ENCODE measurements around the gene VPS29. TPM values are rescaled to one million over a fixed set of nuclear protein-coding genes. Genes with fewer than 3 reads are reported as not detected.

Gene VPS29
- total and polyA plus RNA-seq, 9 of the 15 experiments (the other 6 are each of a cell fraction or from before 2014, with no cell fraction given), result 85.8 to 638 (median 272) TPM

- ChIA-PET POLR2A (interaction anchor here (0.6 to 1.1 kb wide), 4 partner anchors 10 to 342 kb away, joined by 3 to 4 read pairs (median 4); no protein-coding TSS in a partner anchor), CTCF (ENCODE audit: low intra/inter-chr PET ratio) (no interaction called here)
- Histone ChIP-seq H3K36me3 (ENCODE audit: control insufficient read depth, insufficient read depth, low read length) (peaks cover 68% of the 10 kb centered on the region), H3K9me3 (replicated peaks; ENCODE audit: control insufficient read depth, insufficient read depth, low read depth, low read length) (no peaks in the 10 kb centered on the region), H3K4me1 (replicated peaks in 1 of 2; ENCODE audit: control insufficient read depth in 2 of 2, insufficient read depth in 2 of 2, low read length in 2 of 2) (peaks cover 2 to 4% of the 10 kb centered on the region in 2 experiments; a peak in 2 of 5 replicates), H3K9ac (ENCODE audit: insufficient read depth in 1 of 2, low read depth in 2 of 2, low read length in 2 of 2) (peak overlapping the region in 1 of 2 experiments; percentile 73; a peak in 1 of 4 replicates), H3K4me3 (no peak overlapping the region), H3K27ac (ENCODE audit: extremely low read depth, low read depth, low read length) (no peak overlapping the region), H3K4me2 (ENCODE audit: insufficient read depth, low read length) (no peak overlapping the region), H4K20me1 (replicated peaks; ENCODE audit: control insufficient read depth, insufficient read depth, low read length) (no peaks in the 10 kb centered on the region), H3K27me3 (ENCODE audit: control insufficient read depth in 2 of 2, insufficient read depth in 2 of 2, low read length in 2 of 2) (no peaks in the 10 kb centered on the region), H2AFZ (ENCODE audit: low read depth, low read length) (no peak overlapping the region), H3K79me2 (ENCODE audit: control insufficient read depth, insufficient read depth, low read length) (peaks cover 19% of the 10 kb centered on the region), H3K9me1 (ENCODE audit: control insufficient read depth, insufficient read depth, low read length) (no peaks in the 10 kb centered on the region)
- ATAC-seq (0 out of 3 replicates have a peak, but pooled peaks have one; percentile 29), FAIRE-seq (no peak), DNase-seq (ENCODE audit: extremely low read depth in 1 of 4, low spot score in 3 of 4) (no peak)
- intact Hi-C loops (cut with micrococcal nuclease) (no loop called here), in situ Hi-C loops (cut with MboI) (no loop called here)
- BruUV-seq (replicated peaks), result no TSS peak
- no peak for TF ChIP-seq ZBTB8A (IDR thresholded peaks at IDR 0.05; ENCODE audit: partially characterized antibody)
- TF ChIP-seq ZNF512 (tag; IDR thresholded peaks at IDR 0.05), result no peak
- no peak for TF ChIP-seq HES1 (IDR thresholded peaks at IDR 0.05; ENCODE audit: low read depth)
- TF ChIP-seq PPARD (CRISPR knock-in tag; IDR thresholded peaks at IDR 0.05), result no peak
- no peak for TF ChIP-seq GTF3C2 (IDR thresholded peaks at IDR 0.05; ENCODE audit: borderline replicate concordance, extremely low read depth, insufficient read length)
- TF ChIP-seq SNIP1 (IDR thresholded peaks at IDR 0.05; ENCODE audit: low read depth), result no peak
- TF ChIP-seq ZNF436 (CRISPR knock-in tag; IDR thresholded peaks at IDR 0.05), result no peak
- no peak for TF ChIP-seq PBX2 (CRISPR knock-in tag; IDR thresholded peaks at IDR 0.05; ENCODE audit: low read depth)
- TF ChIP-seq PBX2 (tag; conservative IDR thresholded peaks at IDR 0.05; ENCODE audit: low read depth), result no peak
- no peak for TF ChIP-seq SLC30A9 (CRISPR knock-in tag; IDR thresholded peaks at IDR 0.05)
- 84% methylated on average over 7 of the region's 7 CpGs for WGBS (ENCODE audit: insufficient coverage, low coverage, missing lambda C conversion rate)
Observed at GRCh38 chr12:110543252-110543959, 41.5 kb upstream of the VPS29 start.

Measured in K562 (cell line).